T47D (cell line): ENCODE measurements around the gene BCO2.
A peak's percentile ranks its signal among the peaks of the same experiment; 100 is the strongest.

ENCODE experiments used
- DNase-seq, 2 experiments: peaks; one replicate each; pipeline versions ENCODE4 v3.0.0 to v3.0.0-alpha.2; 2011 to 2012; ENCODE audit warnings: low read depth in 1 of 2, low spot score in 1 of 2
- JUND ChIP-seq: IDR thresholded peaks from 2 replicates; pipeline ENCODE4 v1.6.1; 2012; ENCODE audit warnings: low read depth
- in situ Hi-C: cut with HindIII; loops from 2 replicates; pipeline ENCODE4 v1.10.0; 2016; ENCODE audit warnings: low sequenced_read_pairs, low pct_unique_long_range_greater_than_20kb

Gene BCO2

DNA sequence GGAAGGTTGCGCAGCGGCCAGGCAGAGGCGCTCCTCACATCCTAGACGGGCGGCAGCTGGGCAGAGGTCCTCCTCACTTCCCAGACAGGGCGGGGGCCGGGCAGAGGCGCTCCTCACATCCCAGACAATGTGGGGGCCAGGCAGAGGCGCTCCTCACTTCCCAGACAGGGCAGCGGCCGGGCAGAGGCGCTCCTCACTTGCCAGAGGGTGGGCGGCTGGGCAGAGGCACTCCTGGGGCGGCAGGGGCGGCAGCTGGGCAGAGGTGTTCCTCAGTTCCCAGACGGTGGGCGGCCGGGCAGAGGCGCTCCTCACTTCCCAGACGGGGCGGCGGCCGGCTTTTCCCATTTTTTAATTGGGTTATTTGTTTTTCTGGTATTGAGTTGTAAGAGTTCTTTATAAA is 30.8 kb downstream of the BCO2 start:
- in situ Hi-C loops = no loop called here

DNA sequence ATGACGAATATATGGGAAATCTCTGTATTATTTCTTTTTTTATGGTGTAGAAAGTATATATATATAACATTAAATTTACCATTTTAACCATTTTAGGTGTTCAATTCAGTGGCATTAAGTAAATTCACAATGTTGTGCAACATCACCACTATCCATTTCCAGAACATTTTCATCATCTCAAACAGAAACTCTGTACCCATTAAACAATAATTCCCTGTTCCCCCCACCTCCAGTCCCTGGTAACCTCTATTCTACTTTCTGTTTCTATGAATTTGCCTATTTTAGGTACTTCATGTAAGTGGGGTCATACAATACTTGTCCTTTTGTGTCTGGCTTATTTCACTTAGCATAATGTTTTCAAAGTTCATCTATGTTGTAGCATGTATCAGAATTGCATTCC is 35.6 kb downstream of the BCO2 start:
- no peak for DNase-seq
- TF ChIP-seq JUND = no peak
- in situ Hi-C loops = no loop called here

More for the DNA sequence above, 30.8 kb downstream of the BCO2 start:
- TF ChIP-seq JUND = no peak
- no peak for DNase-seq

DNA sequence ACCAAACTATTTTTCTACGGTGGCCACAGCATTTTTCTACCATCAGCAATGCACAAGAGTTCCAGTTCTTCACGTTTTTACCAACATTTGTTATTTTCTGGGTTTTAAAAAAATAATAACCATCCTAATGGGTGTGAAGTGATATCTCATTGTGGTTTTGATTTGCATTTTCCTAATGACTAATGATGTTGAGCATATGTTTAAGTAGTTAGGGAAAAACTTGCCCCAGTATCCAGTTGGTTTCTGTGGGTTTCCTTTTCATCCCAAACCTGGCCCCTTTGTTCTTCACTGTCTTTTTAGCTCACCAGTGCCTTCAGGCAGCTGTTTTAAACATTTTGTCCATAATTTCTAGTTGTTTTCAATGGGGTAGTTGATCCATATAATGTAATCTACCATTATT is 36.2 kb downstream of the BCO2 start:
- no peak for DNase-seq
- in situ Hi-C loops = no loop called here
- TF ChIP-seq JUND = no peak

DNA sequence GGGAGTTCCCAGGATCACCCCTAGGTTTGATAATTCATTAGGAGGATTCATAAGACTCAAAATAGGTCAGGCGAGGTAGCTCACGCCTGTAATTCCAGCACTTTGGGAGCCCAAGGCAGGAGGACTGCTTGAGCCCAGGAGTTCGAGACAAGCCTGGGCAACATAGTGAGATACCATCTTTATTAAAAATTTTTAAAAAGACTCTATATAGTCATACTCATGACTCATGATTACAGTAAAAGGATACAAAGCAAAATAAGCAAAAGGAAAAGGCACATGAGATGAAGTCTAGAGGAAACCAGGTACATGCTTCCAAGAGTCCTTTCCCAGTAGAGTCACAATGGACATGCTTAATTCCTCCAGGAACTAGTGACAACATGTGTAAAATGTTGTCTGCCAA is 37.0 kb downstream of the BCO2 start:
- TF ChIP-seq JUND = no peak
- in situ Hi-C loops = no loop called here
- DNase-seq = no peak

DNA sequence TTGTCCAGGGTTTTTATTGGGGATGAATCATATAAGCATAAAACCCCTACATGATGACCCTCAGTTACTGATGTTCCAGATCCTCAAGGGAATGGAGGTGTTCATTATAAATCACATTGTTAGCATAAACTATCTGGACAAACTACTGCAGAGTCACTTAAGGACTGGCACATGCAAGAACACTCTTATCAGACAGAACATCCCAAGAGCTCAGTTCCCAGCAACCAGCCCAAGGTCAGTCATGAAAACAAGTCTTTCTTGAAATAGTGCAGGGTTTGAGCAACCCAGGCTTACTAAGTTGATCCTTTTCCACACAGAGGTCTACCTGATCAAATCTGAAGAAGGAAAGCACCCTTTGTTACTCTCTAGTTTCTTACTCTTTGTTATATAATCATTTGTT is 37.4 kb downstream of the BCO2 start:
- no peak for DNase-seq
- in situ Hi-C loops = no loop called here
- TF ChIP-seq JUND = no peak

DNA sequence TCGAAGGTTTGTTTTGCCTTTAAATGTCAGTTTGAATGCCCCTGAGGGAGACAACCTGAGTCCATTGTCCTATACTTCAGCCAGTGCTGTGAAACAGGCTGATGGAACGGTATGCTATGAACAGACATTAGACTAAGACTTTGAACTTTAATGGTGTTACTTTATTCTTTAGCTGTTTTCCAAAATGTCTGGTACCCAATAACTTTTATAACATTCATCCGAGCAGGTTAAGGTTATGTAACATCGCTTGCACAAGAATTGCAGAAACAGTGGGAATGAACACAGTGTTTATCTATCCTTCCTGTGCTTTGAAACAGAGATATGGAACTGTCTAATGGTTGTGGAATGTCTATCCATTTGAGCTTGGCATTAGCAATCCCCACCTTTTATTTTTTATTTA is 38.4 kb downstream of the BCO2 start:
- in situ Hi-C loops = no loop called here
- DNase-seq = no peak
- TF ChIP-seq JUND = no peak

DNA sequence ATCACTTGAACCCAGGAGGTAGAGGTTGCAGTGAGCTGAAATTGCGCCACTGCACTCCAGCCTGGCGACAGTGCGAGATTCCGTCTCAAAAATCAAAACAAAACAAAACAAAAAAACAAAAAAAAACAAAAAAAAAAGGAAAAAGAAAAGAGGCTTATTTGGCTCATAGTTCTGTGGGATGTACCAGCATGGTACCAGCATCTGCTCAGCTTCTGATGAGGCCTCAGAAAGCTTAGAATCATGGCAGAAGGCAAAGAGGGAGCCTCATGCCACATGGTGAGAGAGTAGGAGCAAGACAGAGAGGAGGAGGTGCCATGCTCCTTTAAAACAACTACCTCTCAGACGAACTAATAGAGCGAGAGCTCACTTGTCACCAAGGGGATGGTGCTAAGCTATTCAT is 40.3 kb downstream of the BCO2 start:
- in situ Hi-C loops = no loop called here
- no peak for DNase-seq
- TF ChIP-seq JUND = no peak

DNA sequence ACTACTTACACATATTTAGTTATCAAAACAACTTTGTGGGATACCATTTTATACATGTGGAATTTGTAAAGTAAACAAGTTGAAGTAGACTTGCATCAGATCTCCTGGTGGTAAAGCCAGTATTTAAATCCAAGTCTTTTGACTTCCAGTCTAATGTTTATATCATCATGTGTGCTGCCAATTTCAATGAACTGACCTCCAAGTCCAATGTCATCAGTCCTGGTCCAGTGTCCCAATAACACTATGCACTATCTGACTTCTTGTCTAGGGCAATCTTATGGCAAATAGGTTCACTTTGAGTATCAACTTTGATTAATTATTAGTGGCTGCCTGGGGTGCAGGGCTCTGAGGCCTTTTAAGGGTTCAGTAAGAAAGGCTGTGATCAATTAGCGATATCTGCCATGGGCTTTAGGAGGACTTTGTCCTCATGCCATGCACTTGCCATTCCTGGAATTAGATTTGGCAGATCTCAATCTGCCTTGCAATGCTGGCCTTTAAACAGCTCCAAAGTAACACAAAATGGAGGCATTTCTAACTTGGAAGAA is 41.3 kb downstream of the BCO2 start:
- in situ Hi-C loops = no loop called here
- no peak for TF ChIP-seq JUND
- DNase-seq = no peak

DNA sequence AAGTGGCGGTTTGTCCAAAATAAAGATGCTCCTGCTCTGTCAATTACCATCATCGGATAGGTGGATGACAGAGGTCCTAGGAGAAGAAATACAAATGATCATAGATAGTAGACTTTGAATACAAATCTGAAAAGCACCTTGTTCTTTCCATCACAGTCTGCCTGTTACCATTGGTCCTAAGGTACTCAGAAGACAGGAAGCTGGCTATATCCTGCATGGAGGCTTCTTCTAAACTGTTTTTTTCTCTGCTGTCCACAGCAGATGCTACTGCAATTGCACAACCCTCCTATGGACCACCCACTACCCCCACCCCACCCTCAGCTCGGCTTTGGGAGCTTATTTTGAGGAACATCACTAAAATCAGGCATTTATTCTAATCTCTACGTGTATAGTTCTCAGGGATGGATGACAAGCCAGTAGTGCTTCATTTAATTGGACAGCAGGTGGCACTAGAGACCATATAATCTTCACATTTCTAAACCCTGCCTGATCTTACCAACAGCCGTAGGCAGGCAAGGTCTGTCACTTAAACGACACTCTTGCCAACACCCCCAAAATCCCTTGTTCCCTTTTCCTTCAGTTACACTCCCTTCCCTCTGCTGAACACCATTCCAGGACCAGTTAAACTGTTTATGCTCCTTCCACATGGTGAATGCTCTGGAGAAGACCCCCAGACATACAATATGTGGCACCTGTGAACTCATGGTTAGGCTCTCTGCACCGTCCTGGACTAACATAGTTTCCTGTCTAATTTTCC is 44.3 kb downstream of the BCO2 start:
- in situ Hi-C loops = no loop called here
- peak; percentile 49 to 84 for DNase-seq
- no peak for TF ChIP-seq JUND

DNA sequence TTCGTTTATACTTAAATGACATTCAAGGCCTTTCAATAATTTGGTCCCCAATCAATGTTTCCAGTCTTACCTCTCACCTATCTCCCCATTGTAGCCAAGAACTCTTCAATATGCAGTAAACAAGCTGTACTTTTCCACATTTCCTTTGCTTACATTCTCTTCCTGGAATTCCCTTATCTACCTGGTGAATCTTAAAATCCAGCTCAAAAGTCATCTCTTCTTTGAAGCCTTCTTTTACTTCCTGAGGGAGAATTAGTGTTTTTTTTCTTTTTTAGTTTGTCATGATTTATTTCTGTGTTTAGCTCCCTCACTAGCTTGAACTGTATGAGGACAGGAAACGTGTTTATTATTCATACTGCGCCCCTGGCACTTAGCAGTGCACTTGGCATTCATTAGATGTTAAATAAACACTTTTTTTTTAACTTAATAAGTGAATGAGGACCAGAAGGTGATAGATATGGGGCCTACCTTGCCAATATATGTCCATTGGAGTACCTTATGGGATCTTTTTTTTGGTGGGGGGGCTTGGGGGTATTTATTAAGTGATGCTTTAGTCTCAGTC is 46.0 kb downstream of the BCO2 start:
- in situ Hi-C loops = no loop called here
- no peak for DNase-seq
- no peak for TF ChIP-seq JUND

DNA sequence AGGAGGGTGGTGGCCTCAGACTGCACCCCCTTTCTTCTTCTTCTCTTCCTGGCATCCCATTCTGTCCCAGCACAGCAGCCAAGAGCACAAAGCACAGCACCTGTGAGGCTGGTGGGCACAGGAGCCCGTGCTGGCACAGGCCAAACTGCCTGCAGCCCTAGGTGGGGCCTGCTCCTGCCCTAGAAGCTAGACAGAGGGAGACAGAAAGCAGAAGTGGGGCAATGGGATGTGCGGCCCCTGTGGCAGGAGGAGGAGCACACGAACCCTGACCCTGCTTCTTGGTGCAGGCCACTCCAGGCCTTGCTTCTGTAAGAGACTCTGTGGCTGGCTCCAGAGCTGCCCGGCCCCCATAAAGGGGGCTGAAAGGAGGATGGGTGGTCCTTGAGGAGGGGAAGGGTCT is 47.0 kb downstream of the BCO2 start:
- DNase-seq = no peak
- no peak for TF ChIP-seq JUND
- in situ Hi-C loops = no loop called here

DNA sequence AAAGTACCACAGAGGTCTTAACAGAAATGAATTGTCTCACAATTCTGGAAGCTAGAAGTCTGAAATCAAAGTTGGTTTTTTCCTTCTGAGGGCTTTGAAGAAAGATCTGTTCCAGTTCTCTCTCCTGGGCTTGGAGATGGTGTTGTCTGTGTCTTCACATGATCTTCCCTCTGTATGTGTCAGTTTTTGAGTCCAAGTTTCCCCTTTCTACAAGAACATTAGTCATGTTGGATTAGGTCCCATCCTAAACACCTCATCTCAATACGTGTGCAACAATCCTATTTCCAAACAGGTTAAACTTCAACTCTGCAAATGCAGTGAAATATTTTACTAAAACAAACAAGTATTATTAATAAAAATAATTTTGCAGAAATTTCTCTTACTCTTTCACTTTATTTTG is 47.8 kb downstream of the BCO2 start:
- no peak for DNase-seq
- no peak for TF ChIP-seq JUND
- in situ Hi-C loops = no loop called here

DNA sequence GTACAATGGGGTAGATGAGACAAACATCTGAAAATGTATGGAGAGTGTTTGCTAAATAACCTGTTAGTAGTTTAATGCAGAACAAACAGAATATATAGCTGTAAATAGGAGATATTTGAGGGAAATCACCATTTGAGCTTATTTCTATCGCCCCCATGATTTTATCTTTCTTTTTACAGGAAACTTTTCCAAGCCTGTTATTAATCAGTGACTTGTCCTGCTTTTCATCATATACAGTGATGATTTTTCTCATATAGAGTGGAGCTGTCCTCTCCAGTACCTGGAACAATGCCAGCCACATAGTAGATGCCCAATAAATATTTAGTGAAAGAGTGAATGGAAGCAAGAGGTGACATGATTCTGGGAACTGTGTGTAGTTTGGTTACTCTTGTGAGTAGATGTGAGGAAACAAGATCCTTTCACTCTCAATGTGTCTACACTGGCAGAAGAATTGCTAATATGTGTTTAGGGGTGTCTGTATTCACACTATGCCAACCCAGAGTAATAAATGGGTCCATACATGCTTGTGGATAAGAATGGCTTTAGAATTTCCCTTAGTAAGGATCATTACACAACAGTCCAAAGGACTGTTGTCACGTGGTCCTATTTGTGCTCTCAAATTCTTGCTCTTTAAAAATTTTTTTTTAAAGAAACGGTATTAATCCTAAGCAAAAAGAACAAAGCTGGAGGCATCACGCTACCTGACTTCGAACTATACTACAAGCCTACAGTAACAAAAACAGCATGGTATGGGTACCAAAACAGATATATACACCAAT is 48.6 kb downstream of the BCO2 start:
- in situ Hi-C loops = no loop called here
- DNase-seq = no peak
- no peak for TF ChIP-seq JUND
